ENCODE results near the gene BTC. TPM values are rescaled to one million over a fixed set of nuclear protein-coding genes. Genes with fewer than 3 reads are reported as not detected.

The BTC gene
- total and polyA plus RNA-seq, 8 donors: 1.2 to 64.8 (median 6.7) TPM

GRCh38 chr4:74770226-74770910 is 24.0 kb downstream of the BTC start:
- no peak overlapping the region for H3K27ac ChIP-seq
- 84 to 87% (median 87%) methylated on average over 4 of the region's 4 CpGs for WGBS, 5 donors
- intact Hi-C loops (cut with DNase I; ENCODE audit: low total_unique reads): no loop called here

GRCh38 chr4:74768857-74769525 is 25.3 kb downstream of the BTC start:
- intact Hi-C loops (cut with DNase I; ENCODE audit: low total_unique reads): no loop called here
- Histone ChIP-seq H3K4me3 (no peak overlapping the region), H3K27me3 (no peaks in the 10 kb centered on the region), H3K4me1 (peaks cover 8 to 24% (median 13%) of the 10 kb centered on the region in 4 donors), H3K27ac (peak overlapping the region in 4 of 5 donors; percentile 15 to 47 (median 26)), H3K36me3 (no peaks in the 10 kb centered on the region), H3K9me3 (no peaks in the 10 kb centered on the region)
- TF ChIP-seq, protein P1, sequence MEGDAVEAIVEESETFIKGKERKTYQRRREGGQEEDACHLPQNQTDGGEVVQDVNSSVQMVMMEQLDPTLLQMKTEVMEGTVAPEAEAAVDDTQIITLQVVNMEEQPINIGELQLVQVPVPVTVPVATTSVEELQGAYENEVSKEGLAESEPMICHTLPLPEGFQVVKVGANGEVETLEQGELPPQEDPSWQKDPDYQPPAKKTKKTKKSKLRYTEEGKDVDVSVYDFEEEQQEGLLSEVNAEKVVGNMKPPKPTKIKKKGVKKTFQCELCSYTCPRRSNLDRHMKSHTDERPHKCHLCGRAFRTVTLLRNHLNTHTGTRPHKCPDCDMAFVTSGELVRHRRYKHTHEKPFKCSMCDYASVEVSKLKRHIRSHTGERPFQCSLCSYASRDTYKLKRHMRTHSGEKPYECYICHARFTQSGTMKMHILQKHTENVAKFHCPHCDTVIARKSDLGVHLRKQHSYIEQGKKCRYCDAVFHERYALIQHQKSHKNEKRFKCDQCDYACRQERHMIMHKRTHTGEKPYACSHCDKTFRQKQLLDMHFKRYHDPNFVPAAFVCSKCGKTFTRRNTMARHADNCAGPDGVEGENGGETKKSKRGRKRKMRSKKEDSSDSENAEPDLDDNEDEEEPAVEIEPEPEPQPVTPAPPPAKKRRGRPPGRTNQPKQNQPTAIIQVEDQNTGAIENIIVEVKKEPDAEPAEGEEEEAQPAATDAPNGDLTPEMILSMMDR (IDR thresholded peaks at IDR 0.05): no peak
- TF ChIP-seq POLR2AphosphoS5 (IDR thresholded peaks at IDR 0.05): peak in 1 of 3 donors; percentile 43
- WGBS, 5 donors: 15 to 35% (median 19%) methylated on average over 2 of the region's 2 CpGs
- DNase-seq: peak; percentile 26 to 56

More at GRCh38 chr4:74770226-74770910, 24.0 kb downstream of the BTC start:
- Histone ChIP-seq H3K36me3 (no peaks in the 10 kb centered on the region), H3K27me3 (no peaks in the 10 kb centered on the region), H3K4me1 (peaks cover 8 to 35% (median 13%) of the 10 kb centered on the region in 4 donors), H3K9me3 (no peaks in the 10 kb centered on the region), H3K4me3 (no peak overlapping the region)
- TF ChIP-seq EP300 (IDR thresholded peaks at IDR 0.05) (no peak), POLR2A (IDR thresholded peaks at IDR 0.05) (no peak), POLR2AphosphoS5 (IDR thresholded peaks at IDR 0.05) (no peak)
- TF ChIP-seq, protein P1 (IDR thresholded peaks at IDR 0.05): no peak
- no peak for DNase-seq

DNA sequence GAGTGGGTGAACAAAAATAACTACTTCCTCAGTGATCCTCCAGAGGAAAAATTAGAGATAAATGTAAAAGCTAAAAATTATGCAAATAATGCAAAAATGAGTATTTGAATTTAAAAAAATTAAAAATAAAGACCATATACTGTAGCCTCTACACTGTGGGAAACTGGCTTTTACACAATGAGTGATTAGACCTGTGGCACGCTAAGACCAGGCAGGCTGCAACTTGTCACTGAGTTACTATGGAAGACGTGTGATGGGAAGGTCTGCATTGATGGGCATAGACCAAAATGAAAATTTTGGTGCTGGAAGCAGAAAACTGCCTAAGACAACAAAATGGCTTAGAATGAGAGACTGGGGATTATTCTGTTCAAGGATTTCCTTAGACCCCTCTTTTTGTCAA is 30.2 kb downstream of the BTC start:
- Histone ChIP-seq H3K27ac (no peak overlapping the region), H3K4me1 (peaks cover 4 to 10% (median 6%) of the 10 kb centered on the region in 4 donors), H3K36me3 (no peaks in the 10 kb centered on the region), H3K4me3 (no peak overlapping the region), H3K9me3 (no peaks in the 10 kb centered on the region), H3K27me3 (no peaks in the 10 kb centered on the region)
- TF ChIP-seq POLR2AphosphoS5 (IDR thresholded peaks at IDR 0.05) (no peak), POLR2A (IDR thresholded peaks at IDR 0.05) (no peak), EP300 (IDR thresholded peaks at IDR 0.05) (no peak)
- TF ChIP-seq, protein P1 (IDR thresholded peaks at IDR 0.05): no peak
- no peak for DNase-seq
- 85 to 94% (median 92%) methylated on average over 2 of the region's 2 CpGs for WGBS, 5 donors
- intact Hi-C loops (cut with DNase I; ENCODE audit: low total_unique reads): no loop called here

GRCh38 chr4:74758551-74759145 is 35.7 kb downstream of the BTC start:
- Histone ChIP-seq H3K27me3 (no peaks in the 10 kb centered on the region), H3K27ac (peak overlapping the region in 2 of 5 donors; percentile 7 to 12), H3K36me3 (no peaks in the 10 kb centered on the region), H3K4me3 (no peak overlapping the region), H3K4me1 (peaks cover 0 to 36% (median 9%) of the 10 kb centered on the region in 4 donors), H3K9me3 (no peaks in the 10 kb centered on the region)
- TF ChIP-seq POLR2A (IDR thresholded peaks at IDR 0.05): no peak
- TF ChIP-seq, protein P1 (IDR thresholded peaks at IDR 0.05): no peak
- no peak for TF ChIP-seq EP300 (IDR thresholded peaks at IDR 0.05)
- TF ChIP-seq POLR2AphosphoS5 (IDR thresholded peaks at IDR 0.05): no peak
- intact Hi-C loops (cut with DNase I; ENCODE audit: low total_unique reads): no loop called here
- WGBS, 5 donors: 17 to 34% (median 20%) methylated on average over 5 of the region's 5 CpGs
- peak in 1 of 2 donors; percentile 56 for DNase-seq

Data from stomach (tissue), 9 donors.